GM18505 (cell line): ENCODE data around the gene ANKRD1.
A peak's percentile ranks its signal among the peaks of the same experiment; 100 is the strongest.
"Not testable (repeated sequence)": the region's sequence is repeated elsewhere in the genome, so short reads cannot be mapped to it uniquely, and the experiment has no call there.

Experiments used
- ATAC-seq: cut with Tn5 transposase; IDR thresholded peaks from one replicate; pipeline ENCODE4 v1.9.1; 2021; ENCODE audit not compliant: unreplicated experiment
- POLR2A ChIP-seq: IDR thresholded peaks from 4 replicates; pipeline ENCODE4 v1.6.1; 2011; ENCODE audit warnings: borderline replicate concordance; ENCODE audit not compliant: insufficient read depth, insufficient read length; ENCODE audit errors: extremely low read depth

ANKRD1 gene

GRCh38 chr10:90912854-90913479 lies 7.9 kb downstream of the ANKRD1 start:
- no peak for ATAC-seq
- no peak for TF ChIP-seq POLR2A

GRCh38 chr10:90912174-90912573 lies 8.7 kb downstream of the ANKRD1 start:
- no peak for TF ChIP-seq POLR2A
- ATAC-seq: no peak

DNA sequence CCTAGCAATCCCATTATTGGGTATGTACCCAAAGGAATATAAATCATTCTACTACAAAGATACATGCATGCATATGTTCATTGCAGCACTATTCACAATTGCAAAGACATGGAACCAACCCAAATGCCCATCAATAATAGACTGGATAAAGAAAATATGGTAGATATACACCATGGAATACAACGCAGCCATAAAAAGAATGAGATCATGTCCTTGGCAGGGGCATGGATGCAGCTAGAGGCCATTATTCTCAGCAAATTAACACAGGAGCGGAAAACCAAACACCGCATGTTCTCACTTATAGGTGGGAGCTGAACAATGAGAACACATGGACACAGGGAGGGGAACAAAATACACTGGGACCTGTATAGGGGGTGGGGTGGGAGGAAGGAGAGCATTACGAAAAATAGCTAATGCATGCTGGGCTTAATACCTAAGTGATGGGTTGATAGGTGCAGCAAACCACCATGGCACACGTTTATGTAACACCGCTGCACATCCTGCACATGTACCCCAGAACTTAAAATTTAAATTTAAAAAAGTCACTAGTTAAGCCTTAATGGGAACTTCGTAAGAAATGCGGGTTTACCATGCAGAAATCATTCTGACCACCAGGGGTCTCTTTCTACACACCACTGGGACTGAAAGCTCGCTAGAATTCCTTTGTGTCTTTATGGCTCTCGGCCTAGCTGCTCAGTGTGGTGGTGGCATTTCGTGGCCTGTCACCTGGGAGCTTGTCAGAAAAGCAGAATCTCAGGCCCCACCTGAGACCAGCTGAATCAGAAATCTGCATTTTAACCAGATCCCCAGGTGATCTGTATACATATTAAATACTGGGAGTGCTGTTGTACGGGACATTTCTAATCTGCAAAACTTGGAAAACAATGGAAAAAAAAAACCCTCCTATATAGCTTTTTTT lies 9.5 kb downstream of the ANKRD1 start:
- no peak for TF ChIP-seq POLR2A
- peak; percentile 66 for ATAC-seq

DNA sequence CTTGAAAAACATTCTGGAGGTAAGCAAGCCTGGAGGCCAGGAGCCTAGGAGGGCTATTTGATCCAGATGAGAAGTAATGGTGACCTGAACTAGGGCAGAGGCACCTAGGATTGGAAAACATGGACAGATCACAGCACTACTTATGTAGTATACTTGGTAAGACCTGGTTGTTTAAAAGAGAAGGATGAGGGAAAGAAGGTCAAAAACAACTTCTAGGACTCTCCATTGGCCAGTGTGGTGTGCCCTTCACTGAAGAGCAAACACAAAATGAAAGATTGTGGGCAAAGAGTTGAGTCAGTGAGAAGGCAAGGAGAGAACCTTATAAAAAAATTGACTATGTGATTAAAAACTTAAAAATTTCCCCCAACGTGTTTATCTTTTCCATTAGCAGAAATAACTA lies 14.3 kb downstream of the ANKRD1 start:
- ATAC-seq: no peak
- TF ChIP-seq POLR2A: no peak

DNA sequence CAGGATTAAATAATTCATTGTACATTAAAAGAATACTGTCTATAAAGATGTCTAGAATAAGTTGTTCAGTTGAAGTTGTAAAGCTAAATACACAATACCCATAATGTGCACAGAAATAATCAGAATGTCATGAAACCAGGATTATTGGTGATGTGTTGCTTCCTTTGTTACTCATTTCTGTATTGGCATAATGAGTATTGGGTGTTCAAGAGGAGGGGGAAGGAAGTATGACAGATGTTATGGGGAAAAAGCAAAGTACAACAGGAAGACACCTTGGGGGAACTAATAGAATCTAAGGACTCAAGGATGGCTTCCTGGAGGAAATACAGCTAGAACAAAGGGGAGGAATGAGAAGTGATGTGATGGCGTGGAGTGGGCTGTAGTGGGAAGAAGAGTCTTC lies 15.0 kb downstream of the ANKRD1 start:
- no peak for ATAC-seq
- no peak for TF ChIP-seq POLR2A

DNA sequence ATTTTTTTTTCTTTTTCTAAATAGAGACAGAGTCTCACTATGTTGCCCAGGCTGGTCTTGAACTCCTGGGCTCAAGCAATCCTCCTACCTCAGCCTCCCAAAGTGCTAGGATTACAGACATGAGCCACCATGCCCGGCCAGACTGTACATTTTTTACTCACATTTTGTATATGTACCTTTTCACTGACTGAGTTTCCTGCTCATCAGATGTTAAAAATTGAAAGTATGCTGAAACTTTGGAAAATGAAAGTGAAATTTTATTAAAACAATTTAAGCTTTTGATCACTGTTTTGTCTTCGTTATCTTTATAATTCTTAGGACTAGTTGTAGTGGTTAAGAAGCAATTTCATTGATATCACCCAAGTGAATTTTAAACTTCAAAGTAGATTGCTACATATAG lies 24.0 kb downstream of the ANKRD1 start:
- ATAC-seq: not testable (repeated sequence)

- no peak for TF ChIP-seq POLR2A
- no peak for ATAC-seq
These were observed 27.7 kb downstream of the ANKRD1 start for GRCh38 chr10:90893190-90893589.

DNA sequence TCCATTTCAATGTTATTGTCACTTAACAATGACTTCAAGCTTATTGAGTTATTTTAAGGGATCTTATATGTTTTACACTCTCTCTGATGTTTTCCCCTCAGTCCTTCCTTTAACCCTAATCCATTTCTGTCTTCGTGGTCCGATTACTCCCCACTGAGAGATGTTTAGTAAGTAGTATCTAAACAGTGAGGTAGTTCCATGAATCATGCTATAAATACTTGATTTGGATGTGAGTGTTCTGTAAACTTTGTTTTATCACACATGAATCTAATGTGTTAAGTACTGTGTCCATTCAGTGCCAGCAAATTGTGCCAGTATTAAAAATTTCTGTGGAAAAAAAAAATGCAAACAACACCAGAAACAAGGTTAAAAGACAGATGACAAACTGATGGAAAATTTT lies 30.5 kb downstream of the ANKRD1 start:
- no peak for TF ChIP-seq POLR2A
- ATAC-seq: no peak

DNA sequence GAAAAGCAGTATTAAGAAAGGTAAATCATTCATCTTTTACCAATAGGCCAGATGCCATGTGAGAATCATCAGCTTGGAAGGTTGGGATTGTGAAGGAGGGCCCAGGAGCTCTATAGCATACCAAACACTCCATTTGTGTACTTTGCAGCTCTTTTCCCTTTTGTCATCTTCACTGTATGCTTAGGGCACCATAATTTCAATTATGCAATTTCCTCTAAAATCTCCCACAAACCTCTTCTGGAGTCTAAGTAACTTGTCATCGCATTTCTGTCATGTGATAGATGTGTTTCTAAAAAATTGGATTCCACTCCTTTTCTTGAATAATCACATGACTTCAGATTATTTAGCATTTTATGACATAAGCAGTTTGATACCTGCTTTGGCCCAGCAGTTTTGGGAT lies 31.3 kb downstream of the ANKRD1 start:
- no peak for TF ChIP-seq POLR2A
- no peak for ATAC-seq

- ATAC-seq: no peak
- TF ChIP-seq POLR2A: no peak
These were observed 32.5 kb downstream of the ANKRD1 start for GRCh38 chr10:90888387-90888786.

GRCh38 chr10:90887555-90887954 lies 33.3 kb downstream of the ANKRD1 start:
- ATAC-seq: no peak
- no peak for TF ChIP-seq POLR2A

DNA sequence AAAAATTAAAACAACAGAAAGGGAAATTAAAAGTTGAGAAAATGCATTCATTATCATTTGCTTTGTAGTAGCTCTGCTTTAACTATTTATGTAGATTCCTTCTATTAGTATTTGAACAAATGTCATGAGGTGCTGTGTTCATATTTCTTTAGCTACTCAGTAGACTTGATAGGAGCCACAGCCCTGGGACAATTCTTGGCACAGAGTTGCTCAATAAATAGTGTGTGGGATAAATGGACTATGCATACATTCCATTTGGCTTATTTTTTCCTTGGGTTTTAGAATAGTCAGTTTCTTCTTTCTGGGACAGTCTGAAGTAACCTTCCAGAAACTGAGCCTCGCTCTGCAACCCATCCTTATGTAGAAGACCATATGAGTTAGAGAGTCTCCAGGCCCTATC lies 35.7 kb downstream of the ANKRD1 start:
- no peak for ATAC-seq
- no peak for TF ChIP-seq POLR2A

DNA sequence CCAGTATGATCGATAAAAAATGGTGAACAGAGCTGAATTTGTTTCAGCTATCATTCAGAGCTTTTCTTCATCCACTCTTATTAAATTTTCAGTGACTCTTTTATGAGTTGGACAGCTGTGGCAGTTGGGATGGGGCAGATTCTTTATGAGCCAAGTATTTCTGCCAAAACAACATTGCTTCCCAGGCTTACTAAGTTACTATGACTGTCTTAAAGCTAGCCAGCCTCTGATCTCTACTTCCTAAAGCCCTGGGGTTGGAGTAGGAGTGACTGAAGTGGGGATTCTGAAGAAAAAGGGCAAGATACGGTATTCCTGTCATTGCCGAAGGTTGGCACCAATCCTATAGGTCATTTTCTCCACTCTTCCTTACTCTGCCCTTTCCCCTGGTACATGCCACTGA lies 36.5 kb downstream of the ANKRD1 start:
- no peak for TF ChIP-seq POLR2A
- no peak for ATAC-seq

GRCh38 chr10:90880059-90880719 lies 40.7 kb downstream of the ANKRD1 start:
- ATAC-seq: not testable (repeated sequence)
